B cell (primary cell): Measurements from ENCODE around the gene ITIH3. TPM values are rescaled to one million over a fixed set of nuclear protein-coding genes. Genes with fewer than 3 reads are reported as not detected.

Experiments used
- ATAC-seq: fragments of 200-7000 bp; cut with Tn5 transposase; one replicate; pipeline ENCODE4 v1.10.0; 2021; ENCODE audit warnings: low read depth, mild to moderate bottlenecking, moderate number of reproducible peaks, moderate library complexity
- CTCF ChIA-PET: fragments of 350-600 bp; sonication (Branson Sonifier 250); formaldehyde crosslinking; loops from one replicate; lab custom pipeline; 2021; ENCODE audit warnings: antibody characterized with exemption, inconsistent platforms; lab: Charles Lee
- POLR2A ChIA-PET: fragments of 350-600 bp; sonication (Branson Sonifier 250); formaldehyde crosslinking; loops from one replicate; lab custom pipeline; 2021; ENCODE audit warnings: antibody characterized with exemption; lab: Charles Lee
- DNase-seq: peaks from one replicate; pipeline ENCODE4 v3.0.0; 2013
- H2AFZ ChIP-seq: 2 replicates; pipeline ENCODE4 v1.6.1; 2012; ENCODE audit warnings: mild to moderate bottlenecking, low read depth, low read length; ENCODE audit not compliant: insufficient read depth, poor library complexity, severe bottlenecking
- H3K27ac ChIP-seq, 2 donors: 1 replicate in 1 of 2; 2 replicates in 1 of 2; pipeline ENCODE4 v1.5.1; 2012 to 2013; ENCODE audit warnings: low read length in 2 of 2, mild to moderate bottlenecking in 2 of 2, moderate library complexity in 1 of 2
- H3K27me3 ChIP-seq, 4 experiments: fragments of 200-600 bp in 1 of 4; sonication (generic) in 1 of 4; replicated peaks in 1 of 4; 1 replicate in 2 of 4; 2 replicates in 2 of 4; pipeline versions ENCODE4 v1.6.1 to v1.7.0; 2013 to 2016; ENCODE audit warnings: low read length in 3 of 4, mild to moderate bottlenecking in 2 of 4, mixed read lengths in 1 of 4, moderate library complexity in 1 of 4; ENCODE audit not compliant: insufficient read depth in 4 of 4, control insufficient read depth in 3 of 4; ENCODE audit errors: control extremely low read depth in 1 of 4
- H3K36me3 ChIP-seq, 2 experiments: replicated peaks in 1 of 2; 1 replicate in 1 of 2; 2 replicates in 1 of 2; pipeline versions ENCODE4 v1.6.1 to v1.7.1; 2013; ENCODE audit warnings: low read length in 1 of 2; ENCODE audit not compliant: insufficient read depth in 2 of 2, control insufficient read depth in 1 of 2; ENCODE audit errors: control extremely low read depth in 1 of 2, extremely low read depth in 1 of 2
- H3K4me1 ChIP-seq, 2 donors: fragments of 200-600 bp in 1 of 2; sonication (generic) in 1 of 2; 1 replicate in 1 of 2; 2 replicates in 1 of 2; pipeline versions ENCODE4 v1.5.1 to v1.6.1; 2013 to 2017; ENCODE audit warnings: low read length in 2 of 2; ENCODE audit not compliant: control insufficient read depth in 2 of 2, insufficient read depth in 2 of 2
- H3K4me2 ChIP-seq: replicated peaks from 2 replicates; pipeline ENCODE3; 2012; ENCODE audit warnings: mild to moderate bottlenecking, low read depth, low read length; ENCODE audit not compliant: poor library complexity, severe bottlenecking
- H3K4me3 ChIP-seq, 5 experiments: fragments of 200-600 bp in 1 of 5; sonication (generic) in 1 of 5; 1 replicate in 3 of 5; 2 replicates in 2 of 5; pipeline versions ENCODE4 v1.5.1 to v1.7.0; 2011 to 2016; ENCODE audit warnings: low read length in 4 of 5, mild to moderate bottlenecking in 4 of 5, low read depth in 2 of 5, control low read depth in 1 of 5, moderate library complexity in 1 of 5; ENCODE audit not compliant: insufficient read depth in 1 of 5; ENCODE audit errors: control extremely low read depth in 1 of 5, extremely low read depth in 1 of 5
- H3K79me2 ChIP-seq: fragments of 200-600 bp; sonication (generic); one replicate; pipeline ENCODE4 v1.6.0; 2016; ENCODE audit warnings: low read length; ENCODE audit not compliant: control insufficient read depth, insufficient read depth
- H3K9ac ChIP-seq: fragments of 200-600 bp; sonication (generic); 2 replicates; pipeline ENCODE4 v1.6.1; 2017; ENCODE audit warnings: mild to moderate bottlenecking, low read length, moderate library complexity
- H3K9me3 ChIP-seq, 3 donors: one replicate each; pipeline versions ENCODE4 v1.6.1 to v1.7.1; 2013; ENCODE audit warnings: low read length in 2 of 3; ENCODE audit not compliant: control insufficient read depth in 2 of 3, insufficient read depth in 1 of 3; ENCODE audit errors: control extremely low read depth in 1 of 3
- H4K20me1 ChIP-seq: 2 replicates; pipeline ENCODE4 v1.6.0; 2012; ENCODE audit warnings: mild to moderate bottlenecking, low read length; ENCODE audit not compliant: insufficient read depth, control insufficient read depth, poor library complexity, severe bottlenecking
- H3K27ac Mint-ChIP-seq: one replicate; pipeline ENCODE4 v1.8.0; 2021; ENCODE audit warnings: mixed read lengths
- H3K27me3 Mint-ChIP-seq: one replicate; pipeline ENCODE4 v1.8.0; 2021; ENCODE audit warnings: mixed read lengths
- H3K4me1 Mint-ChIP-seq: one replicate; pipeline ENCODE4 v1.8.0; 2021; ENCODE audit warnings: mixed read lengths
- H3K4me3 Mint-ChIP-seq: one replicate; pipeline ENCODE4 v1.8.0; 2021; ENCODE audit warnings: mixed read lengths
- H3K9me3 Mint-ChIP-seq: one replicate; pipeline ENCODE4 v1.8.0; 2022; ENCODE audit warnings: mixed read lengths; ENCODE audit not compliant: insufficient read depth
- EZH2 ChIP-seq: IDR thresholded peaks from 2 replicates; pipeline ENCODE4 v1.6.1; 2012; ENCODE audit warnings: borderline replicate concordance, low read depth, mild to moderate bottlenecking, moderate library complexity, low read length; ENCODE audit not compliant: insufficient read depth, poor library complexity, severe bottlenecking
- WGBS: methylation state at CpG from one replicate; pipeline ENCODE4 v1.1.5; 2013; ENCODE audit warnings: missing lambda C conversion rate; ENCODE audit not compliant: insufficient coverage; 5-methylcytosine and 5-hydroxymethylcytosine counted together
- intact Hi-C: fragments of 100-400 bp; cut with micrococcal nuclease; formaldehyde crosslinking; loops from one replicate; pipeline ENCODE4 v1.10.0; 2022
- polyA plus RNA-seq: library from polyadenylated mRNA; depleted of rRNA; stranded (reverse); fragments of >200 nt; gene quantifications from 2 replicates; pipeline ENCODE4 v1.2.3, GENCODE V29; 2012
- total RNA-seq, 2 donors: library from RNA; stranded (reverse); fragments of 120-200 nt in 1 of 2; gene quantifications; 1 replicate in 1 of 2; 2 replicates in 1 of 2; pipeline versions ENCODE4 v1.2.3 to v1.2.4, GENCODE V29; 2013 to 2022
- TF ChIP-seq, protein P1 (sequence below): fragments of 200-600 bp; IDR thresholded peaks from one replicate; pipeline ENCODE4 v1.8.0; 2022; ENCODE audit warnings: antibody characterized with exemption, mild to moderate bottlenecking

ITIH3 gene
- total and polyA plus RNA-seq, 2 donors (not counting 1 experiment from before 2014, with no cell fraction given): not detected

DNA sequence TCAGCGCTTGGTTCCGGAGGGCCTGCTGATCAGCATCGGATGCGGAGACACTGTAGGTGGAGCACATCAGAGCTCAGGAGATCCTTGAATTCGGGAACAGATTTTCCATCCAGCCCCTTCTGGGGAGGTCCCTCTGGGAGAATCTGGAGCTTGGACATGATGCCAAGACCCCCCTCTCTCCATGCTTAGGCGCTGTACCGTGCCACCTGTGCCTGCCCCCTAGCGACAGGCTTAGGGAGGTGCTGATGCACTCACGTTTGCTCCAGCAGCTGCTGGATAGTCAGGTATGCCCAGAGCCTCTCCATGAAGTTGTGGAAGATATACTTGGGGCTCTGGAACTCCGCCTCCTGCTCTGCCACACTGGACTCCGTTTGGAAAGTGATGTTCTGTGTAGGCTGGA is 26.1 kb downstream of the ITIH3 start:
- no peak overlapping the region for H3K4me3 Mint-ChIP-seq
- no peak overlapping the region for H2AFZ ChIP-seq
- peak; percentile 41 for DNase-seq
- H3K4me2 ChIP-seq: no peak overlapping the region
- no peaks in the 10 kb centered on the region for H3K9me3 ChIP-seq
- CTCF ChIA-PET: interaction anchor here (0.6 to 2.8 kb wide), 4 partner anchors 50 to 444 kb away, joined by 3 to 12 read pairs (median 4); partner anchors contain the start of gene NEK4
- no peaks in the 10 kb centered on the region for H4K20me1 ChIP-seq
- H3K27ac Mint-ChIP-seq: no peak overlapping the region
- no peak overlapping the region for H3K9ac ChIP-seq
- intact Hi-C loops: no loop called here
- WGBS: 73% methylated on average over 9 of the region's 11 CpGs
- no peaks in the 10 kb centered on the region for H3K9me3 Mint-ChIP-seq
- H3K4me1 ChIP-seq: no peaks in the 10 kb centered on the region
- H3K36me3 ChIP-seq: no peaks in the 10 kb centered on the region
- H3K27me3 Mint-ChIP-seq: no peaks in the 10 kb centered on the region
- no peak for ATAC-seq
- no peak overlapping the region for H3K27ac ChIP-seq
- no peaks in the 10 kb centered on the region for H3K27me3 ChIP-seq
- TF ChIP-seq, protein P1, sequence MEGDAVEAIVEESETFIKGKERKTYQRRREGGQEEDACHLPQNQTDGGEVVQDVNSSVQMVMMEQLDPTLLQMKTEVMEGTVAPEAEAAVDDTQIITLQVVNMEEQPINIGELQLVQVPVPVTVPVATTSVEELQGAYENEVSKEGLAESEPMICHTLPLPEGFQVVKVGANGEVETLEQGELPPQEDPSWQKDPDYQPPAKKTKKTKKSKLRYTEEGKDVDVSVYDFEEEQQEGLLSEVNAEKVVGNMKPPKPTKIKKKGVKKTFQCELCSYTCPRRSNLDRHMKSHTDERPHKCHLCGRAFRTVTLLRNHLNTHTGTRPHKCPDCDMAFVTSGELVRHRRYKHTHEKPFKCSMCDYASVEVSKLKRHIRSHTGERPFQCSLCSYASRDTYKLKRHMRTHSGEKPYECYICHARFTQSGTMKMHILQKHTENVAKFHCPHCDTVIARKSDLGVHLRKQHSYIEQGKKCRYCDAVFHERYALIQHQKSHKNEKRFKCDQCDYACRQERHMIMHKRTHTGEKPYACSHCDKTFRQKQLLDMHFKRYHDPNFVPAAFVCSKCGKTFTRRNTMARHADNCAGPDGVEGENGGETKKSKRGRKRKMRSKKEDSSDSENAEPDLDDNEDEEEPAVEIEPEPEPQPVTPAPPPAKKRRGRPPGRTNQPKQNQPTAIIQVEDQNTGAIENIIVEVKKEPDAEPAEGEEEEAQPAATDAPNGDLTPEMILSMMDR: peak; percentile 62
- no peak for TF ChIP-seq EZH2
- H3K4me1 Mint-ChIP-seq: no peaks in the 10 kb centered on the region
- POLR2A ChIA-PET: no interaction called here
- no peak overlapping the region for H3K4me3 ChIP-seq
- no peaks in the 10 kb centered on the region for H3K79me2 ChIP-seq

DNA sequence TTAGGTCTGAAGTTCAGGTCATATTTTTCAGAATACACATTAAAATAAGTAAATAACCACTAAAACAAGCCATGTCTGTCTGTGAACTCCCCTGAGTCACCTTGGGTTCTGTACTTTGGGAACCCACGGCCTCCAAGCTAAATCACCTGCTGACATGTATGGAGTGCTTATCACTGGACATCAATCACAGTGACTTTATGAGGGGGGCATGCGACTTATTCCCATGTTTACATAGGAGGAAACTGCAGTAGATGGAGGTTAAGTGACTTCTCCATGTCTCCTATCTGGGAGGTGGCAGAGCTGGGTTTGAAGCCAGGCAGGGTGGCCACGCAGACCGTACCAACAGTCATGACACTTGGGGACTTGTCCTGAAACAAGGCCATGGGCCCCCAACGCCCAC is 27.8 kb downstream of the ITIH3 start:
- no peaks in the 10 kb centered on the region for H3K4me1 ChIP-seq
- no peak overlapping the region for H3K4me3 ChIP-seq
- Mint-ChIP-seq H3K27ac (no peak overlapping the region), H3K4me3 (no peak overlapping the region), H3K27me3 (no peaks in the 10 kb centered on the region), H3K4me1 (no peaks in the 10 kb centered on the region), H3K9me3 (no peaks in the 10 kb centered on the region)
- H3K36me3 ChIP-seq: no peaks in the 10 kb centered on the region
- intact Hi-C loops: no loop called here
- no peaks in the 10 kb centered on the region for H3K27me3 ChIP-seq
- CTCF ChIA-PET: interaction anchor here (1.3 to 2.8 kb wide), 2 partner anchors 20 to 80 kb away, joined by 3 to 12 read pairs; no protein-coding TSS in a partner anchor
- no peaks in the 10 kb centered on the region for H3K79me2 ChIP-seq
- H3K9me3 ChIP-seq: no peaks in the 10 kb centered on the region
- WGBS: 96% methylated on average over 4 of the region's 5 CpGs
- no peak overlapping the region for H3K4me2 ChIP-seq
- H2AFZ ChIP-seq: no peak overlapping the region
- H4K20me1 ChIP-seq: no peaks in the 10 kb centered on the region
- H3K9ac ChIP-seq: no peak overlapping the region
- H3K27ac ChIP-seq: no peak overlapping the region
- POLR2A ChIA-PET: no interaction called here
- no peak for ATAC-seq
- no peak for TF ChIP-seq EZH2
- TF ChIP-seq, protein P1: no peak
- DNase-seq: no peak
